K562 (cell line): Measurements from ENCODE around the gene CISD2. TPM values are rescaled to one million over a fixed set of nuclear protein-coding genes. Genes with fewer than 3 reads are reported as not detected.

ENCODE experiments used
- DPF2 ChIP-seq: fragments of 450-650 bp; IDR thresholded peaks from 2 replicates; pipeline ENCODE4 v1.6.1; 2016
- GABPB1 ChIP-seq: sonication (generic); formaldehyde crosslinking; IDR thresholded peaks from 2 replicates; pipeline ENCODE4 v1.8.0; 2022; ENCODE audit warnings: mild to moderate bottlenecking, missing genetic modification reagents
- MTA2 ChIP-seq: fragments of 450-650 bp; IDR thresholded peaks from 2 replicates; pipeline ENCODE4 v1.6.1; 2016; ENCODE audit warnings: low read depth
- NR2F6 ChIP-seq: fragments of 450-650 bp; formaldehyde crosslinking; IDR thresholded peaks from 2 replicates; pipeline ENCODE4 v1.4.0; 2020; ENCODE audit warnings: mild to moderate bottlenecking
- RHOXF2B ChIP-seq: fragments of 250-450 bp; sonication (Bioruptor Pico); conservative IDR thresholded peaks from 2 replicates; pipeline ENCODE4 v1.5.1; 2021
- ZNF263 ChIP-seq: sonication (generic); formaldehyde crosslinking; IDR thresholded peaks from 2 replicates; pipeline ENCODE4 v1.8.0; 2022; ENCODE audit warnings: mild to moderate bottlenecking, missing genetic modification reagents, borderline replicate concordance
- polyA plus RNA-seq, 8 experiments: library from polyadenylated mRNA; depleted of rRNA in 4 of 8; stranded (reverse) in 5 of 8; unstranded in 3 of 8; fragments of >200 nt; fragmentation: Nextera tagmentation in 2 of 8; fragmentation: Illumina TruSeq in 1 of 8; extraction: Ambion mirVana in 2 of 8; extraction: Trizol in 1 of 8; gene quantifications; 2 replicates each; pipeline versions ENCODE4 v1.2.1 to v1.2.3, GENCODE V29; 2011 to 2014; ENCODE audit warnings: inconsistent platforms in 1 of 8, missing spikeins in 1 of 8
- total RNA-seq, 7 experiments: library from RNA; depleted of rRNA in 6 of 7; stranded (reverse); fragments of >200 nt in 6 of 7; fragmentation: Illumina TruSeq in 2 of 7; extraction: Trizol in 2 of 7; gene quantifications; 2 replicates each; pipeline versions ENCODE4 v1.2.1 to v1.2.3, GENCODE V29; 2011 to 2021; ENCODE audit warnings: low replicate concordance in 1 of 7
- TF ChIP-seq, protein P1 (sequence below): fragments of 450-650 bp; formaldehyde crosslinking; IDR thresholded peaks from 2 replicates; pipeline ENCODE4 v1.4.0; 2020; ENCODE audit warnings: mild to moderate bottlenecking, mixed read lengths
- TF ChIP-seq, protein P2 (sequence below): fragments of 150-350 bp; IDR thresholded peaks from 2 replicates; pipeline ENCODE4 v1.6.1; 2014; ENCODE audit warnings: low read depth, mild to moderate bottlenecking, low read length, borderline replicate concordance
- TF ChIP-seq, protein P3 (sequence below): sonication (generic); formaldehyde crosslinking; IDR thresholded peaks from 2 replicates; pipeline ENCODE4 v1.8.0; 2022; ENCODE audit warnings: mild to moderate bottlenecking, missing genetic modification reagents
- TF ChIP-seq, protein P4 (sequence below): fragments of 450-650 bp; IDR thresholded peaks from one replicate; pipeline ENCODE4 v1.6.1; 2018; ENCODE audit warnings: mild to moderate bottlenecking, moderate library complexity; ENCODE audit not compliant: partially characterized antibody

Gene CISD2
- total and polyA plus RNA-seq, 9 of the 15 experiments (the other 6 are each of a cell fraction or from before 2014, with no cell fraction given): 37.8 to 91.4 (median 59.8) TPM

DNA sequence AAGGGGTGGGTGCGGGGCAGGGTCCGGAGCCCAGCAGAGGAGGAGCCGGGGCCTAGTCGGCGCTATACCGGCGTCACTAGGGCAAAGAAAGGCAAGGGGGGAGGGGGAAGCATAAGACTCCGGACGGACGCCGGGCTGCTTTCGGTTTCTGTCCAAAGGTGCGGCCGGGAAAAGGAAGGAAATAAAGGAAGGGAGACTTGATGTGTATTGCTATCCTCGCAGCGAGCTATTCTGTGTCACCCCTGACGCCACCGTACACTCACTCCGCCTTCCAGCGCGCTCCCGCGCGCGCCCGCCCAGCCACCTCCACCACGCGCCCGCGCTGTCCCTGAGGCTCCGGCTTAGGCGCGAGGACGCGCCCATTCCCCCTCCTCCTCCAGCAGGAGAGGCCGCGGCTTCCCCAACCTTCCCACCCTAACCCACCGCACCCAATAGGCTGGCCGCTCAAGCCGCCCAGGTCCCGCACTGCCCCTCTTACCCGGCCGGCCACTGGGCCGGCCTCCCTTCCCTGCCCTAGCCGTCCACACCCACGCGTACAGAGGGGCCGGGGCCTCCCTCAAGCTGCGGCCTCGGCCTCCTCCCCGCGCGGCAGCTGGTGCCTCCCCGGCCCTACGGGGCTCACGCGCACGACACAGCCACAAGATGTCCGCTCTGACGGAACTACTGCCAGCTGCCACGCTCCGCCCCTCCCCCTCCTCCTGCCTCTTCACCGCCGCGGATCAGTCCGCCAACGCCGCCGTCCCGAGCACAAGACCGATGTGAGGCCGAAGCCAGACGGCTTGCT is 41.7 kb upstream of the CISD2 start, which contains the start of gene UBE2D3 (continued):
- TF ChIP-seq, protein P1, sequence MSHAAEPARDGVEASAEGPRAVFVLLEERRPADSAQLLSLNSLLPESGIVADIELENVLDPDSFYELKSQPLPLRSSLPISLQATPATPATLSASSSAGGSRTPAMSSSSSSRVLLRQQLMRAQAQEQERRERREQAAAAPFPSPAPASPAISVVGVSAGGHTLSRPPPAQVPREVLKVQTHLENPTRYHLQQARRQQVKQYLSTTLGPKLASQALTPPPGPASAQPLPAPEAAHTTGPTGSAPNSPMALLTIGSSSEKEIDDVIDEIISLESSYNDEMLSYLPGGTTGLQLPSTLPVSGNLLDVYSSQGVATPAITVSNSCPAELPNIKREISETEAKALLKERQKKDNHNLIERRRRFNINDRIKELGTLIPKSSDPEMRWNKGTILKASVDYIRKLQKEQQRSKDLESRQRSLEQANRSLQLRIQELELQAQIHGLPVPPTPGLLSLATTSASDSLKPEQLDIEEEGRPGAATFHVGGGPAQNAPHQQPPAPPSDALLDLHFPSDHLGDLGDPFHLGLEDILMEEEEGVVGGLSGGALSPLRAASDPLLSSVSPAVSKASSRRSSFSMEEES: no peak
- TF ChIP-seq, protein P2, sequence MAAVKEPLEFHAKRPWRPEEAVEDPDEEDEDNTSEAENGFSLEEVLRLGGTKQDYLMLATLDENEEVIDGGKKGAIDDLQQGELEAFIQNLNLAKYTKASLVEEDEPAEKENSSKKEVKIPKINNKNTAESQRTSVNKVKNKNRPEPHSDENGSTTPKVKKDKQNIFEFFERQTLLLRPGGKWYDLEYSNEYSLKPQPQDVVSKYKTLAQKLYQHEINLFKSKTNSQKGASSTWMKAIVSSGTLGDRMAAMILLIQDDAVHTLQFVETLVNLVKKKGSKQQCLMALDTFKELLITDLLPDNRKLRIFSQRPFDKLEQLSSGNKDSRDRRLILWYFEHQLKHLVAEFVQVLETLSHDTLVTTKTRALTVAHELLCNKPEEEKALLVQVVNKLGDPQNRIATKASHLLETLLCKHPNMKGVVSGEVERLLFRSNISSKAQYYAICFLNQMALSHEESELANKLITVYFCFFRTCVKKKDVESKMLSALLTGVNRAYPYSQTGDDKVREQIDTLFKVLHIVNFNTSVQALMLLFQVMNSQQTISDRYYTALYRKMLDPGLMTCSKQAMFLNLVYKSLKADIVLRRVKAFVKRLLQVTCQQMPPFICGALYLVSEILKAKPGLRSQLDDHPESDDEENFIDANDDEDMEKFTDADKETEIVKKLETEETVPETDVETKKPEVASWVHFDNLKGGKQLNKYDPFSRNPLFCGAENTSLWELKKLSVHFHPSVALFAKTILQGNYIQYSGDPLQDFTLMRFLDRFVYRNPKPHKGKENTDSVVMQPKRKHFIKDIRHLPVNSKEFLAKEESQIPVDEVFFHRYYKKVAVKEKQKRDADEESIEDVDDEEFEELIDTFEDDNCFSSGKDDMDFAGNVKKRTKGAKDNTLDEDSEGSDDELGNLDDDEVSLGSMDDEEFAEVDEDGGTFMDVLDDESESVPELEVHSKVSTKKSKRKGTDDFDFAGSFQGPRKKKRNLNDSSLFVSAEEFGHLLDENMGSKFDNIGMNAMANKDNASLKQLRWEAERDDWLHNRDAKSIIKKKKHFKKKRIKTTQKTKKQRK: no peak
- TF ChIP-seq DPF2: peak; percentile 52
- TF ChIP-seq ZNF263 (CRISPR knock-in tag): peak; percentile 74; the same call in 1 of the 2 replicates
- TF ChIP-seq, protein P3, sequence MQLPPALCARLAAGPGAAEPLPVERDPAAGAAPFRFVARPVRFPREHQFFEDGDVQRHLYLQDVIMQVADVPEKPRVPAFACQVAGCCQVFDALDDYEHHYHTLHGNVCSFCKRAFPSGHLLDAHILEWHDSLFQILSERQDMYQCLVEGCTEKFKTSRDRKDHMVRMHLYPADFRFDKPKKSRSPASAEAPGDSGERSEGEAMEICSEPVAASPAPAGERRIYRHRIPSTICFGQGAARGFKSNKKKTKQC (CRISPR knock-in tag): peak; percentile 45; the same call in 1 of the 2 replicates
- TF ChIP-seq MTA2: no peak; the same call in 1 of the 2 replicates
- TF ChIP-seq RHOXF2B: no peak
- TF ChIP-seq, protein P4, sequence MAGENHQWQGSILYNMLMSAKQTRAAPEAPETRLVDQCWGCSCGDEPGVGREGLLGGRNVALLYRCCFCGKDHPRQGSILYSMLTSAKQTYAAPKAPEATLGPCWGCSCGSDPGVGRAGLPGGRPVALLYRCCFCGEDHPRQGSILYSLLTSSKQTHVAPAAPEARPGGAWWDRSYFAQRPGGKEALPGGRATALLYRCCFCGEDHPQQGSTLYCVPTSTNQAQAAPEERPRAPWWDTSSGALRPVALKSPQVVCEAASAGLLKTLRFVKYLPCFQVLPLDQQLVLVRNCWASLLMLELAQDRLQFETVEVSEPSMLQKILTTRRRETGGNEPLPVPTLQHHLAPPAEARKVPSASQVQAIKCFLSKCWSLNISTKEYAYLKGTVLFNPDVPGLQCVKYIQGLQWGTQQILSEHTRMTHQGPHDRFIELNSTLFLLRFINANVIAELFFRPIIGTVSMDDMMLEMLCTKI: no peak
- peak; percentile 90; the same call in 1 of the 2 replicates for TF ChIP-seq GABPB1
- no peak for TF ChIP-seq NR2F6 (CRISPR knock-in tag)
